Midbrain (tissue), 1 donor: Measurements from ENCODE around the gene NUDT16.

ENCODE experiments used
- DNase-seq: peaks from one replicate; lab custom pipeline; 2025; lab: John Stamatoyannopoulos, UW

NUDT16 gene

GRCh38 chr3:131386429-131387165 is 5.0 kb downstream of the NUDT16 start:
- DNase-seq: peak; percentile 36

GRCh38 chr3:131387796-131388489 is 6.4 kb downstream of the NUDT16 start:
- no peak for DNase-seq

GRCh38 chr3:131388490-131388799 is 6.9 kb downstream of the NUDT16 start:
- no peak for DNase-seq

GRCh38 chr3:131390331-131390730 is 8.8 kb downstream of the NUDT16 start:
- no peak for DNase-seq

DNA sequence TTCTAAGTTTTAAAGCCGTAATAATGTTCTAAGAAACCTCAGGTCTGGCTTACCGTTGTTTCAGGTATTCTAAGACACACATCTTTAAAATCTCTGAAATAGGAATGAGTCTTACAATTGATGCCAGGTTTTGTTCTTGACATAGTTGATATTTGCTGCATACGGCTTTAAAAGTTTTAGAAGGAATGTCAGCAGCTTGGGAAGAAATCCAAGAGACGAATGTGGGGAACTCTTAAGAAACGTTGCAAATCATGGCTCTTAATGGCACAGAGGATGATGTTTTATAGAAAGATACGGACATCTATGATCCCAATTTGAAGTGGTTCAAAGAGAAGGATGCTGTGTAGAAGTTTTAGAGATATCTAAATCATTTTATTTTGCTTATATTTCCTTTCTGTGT is 11.5 kb downstream of the NUDT16 start:
- no peak for DNase-seq

DNA sequence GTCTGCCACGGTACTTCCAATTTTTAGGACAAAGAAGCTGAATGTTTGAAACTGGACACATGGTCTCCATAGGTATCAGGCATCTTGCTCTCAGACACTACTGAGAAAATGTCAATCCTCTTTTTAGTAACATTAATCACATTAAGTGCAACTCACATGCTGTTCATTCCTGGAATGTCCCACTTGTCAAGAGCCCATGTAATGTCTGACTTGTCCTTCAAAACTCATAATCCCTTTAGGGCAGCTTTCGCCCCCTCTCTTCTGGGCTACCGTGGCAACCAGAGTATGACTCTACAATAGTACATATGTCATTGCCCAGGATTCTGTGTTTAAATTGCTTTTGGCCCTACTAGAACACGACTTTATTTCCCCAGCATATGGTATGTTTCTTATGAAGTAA is 12.3 kb downstream of the NUDT16 start:
- no peak for DNase-seq

- DNase-seq: no peak
Measured at GRCh38 chr3:131394400-131394799, 12.8 kb downstream of the NUDT16 start.

- DNase-seq: no peak
Measured at GRCh38 chr3:131396170-131396569, 14.6 kb downstream of the NUDT16 start.

- DNase-seq: no peak
Measured at GRCh38 chr3:131397889-131398288, 16.3 kb downstream of the NUDT16 start.

DNA sequence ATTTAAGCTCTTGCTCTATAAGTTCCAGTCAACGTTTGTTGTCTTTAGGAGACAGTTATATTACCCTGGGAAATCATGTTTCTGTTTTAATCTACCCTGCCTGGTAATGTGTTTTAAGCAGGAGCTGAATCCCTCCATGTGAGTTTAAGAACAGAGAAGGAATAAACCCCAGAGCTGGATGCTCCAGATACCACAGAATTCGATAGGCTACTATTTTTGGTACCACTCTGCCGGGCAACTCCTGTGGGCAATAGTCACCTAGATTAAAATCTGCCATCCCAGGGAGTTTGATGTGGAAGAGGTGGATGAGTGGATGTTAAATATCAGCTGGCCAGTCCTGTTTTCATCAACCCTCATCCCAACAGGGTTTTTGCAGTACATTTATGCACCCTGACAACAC is 20.4 kb downstream of the NUDT16 start:
- DNase-seq: no peak

DNA sequence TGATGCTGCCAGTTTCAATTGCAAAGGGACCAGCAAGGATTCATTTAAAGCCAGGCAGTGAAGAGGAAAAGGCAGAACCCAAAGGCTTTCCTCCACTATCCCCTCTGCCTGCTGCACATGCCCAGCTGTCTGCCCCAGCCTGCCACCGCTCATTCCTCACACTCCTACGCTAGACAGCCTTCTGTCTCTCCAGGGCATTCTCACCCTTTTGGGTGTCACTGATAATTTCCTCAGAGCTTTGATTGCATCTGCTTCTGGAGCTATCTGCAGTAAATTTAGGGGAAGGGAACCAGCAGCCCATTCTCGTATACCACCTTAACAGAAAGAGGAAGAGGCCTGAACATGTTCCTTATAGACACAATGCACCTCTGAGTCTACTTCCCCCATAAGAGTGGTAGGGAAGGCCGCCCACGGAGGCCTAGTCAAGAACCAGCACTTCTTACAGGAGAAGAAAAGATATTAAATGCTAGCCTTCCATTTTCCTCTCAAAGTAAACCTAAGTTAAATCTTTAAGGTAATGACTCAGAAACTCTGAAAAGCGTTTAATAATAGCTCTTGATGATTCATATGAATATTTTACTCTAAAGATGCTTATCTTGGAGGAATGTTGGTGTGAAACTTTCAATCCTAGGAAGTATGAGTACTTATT is 20.9 kb downstream of the NUDT16 start:
- DNase-seq: peak; percentile 16

GRCh38 chr3:131403216-131403895 is 21.8 kb downstream of the NUDT16 start:
- DNase-seq: no peak

DNA sequence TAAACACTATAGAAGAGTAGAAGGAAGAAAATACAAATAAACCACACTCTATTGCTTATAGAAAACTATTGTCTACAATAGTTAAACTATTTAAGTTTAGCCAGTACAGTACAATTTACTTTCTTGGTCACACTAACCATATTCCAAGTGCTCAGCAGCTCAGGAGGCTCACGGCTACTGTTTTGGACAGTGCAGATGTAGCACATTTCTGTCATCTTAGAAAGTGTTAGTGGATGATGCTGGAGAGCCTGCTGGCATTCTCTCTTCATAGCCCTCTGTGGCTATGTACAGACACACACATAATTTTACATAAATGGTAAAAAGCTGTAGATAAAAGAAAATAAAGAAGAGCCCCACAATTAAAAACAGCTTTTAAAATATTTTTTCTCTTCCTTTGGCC is 23.8 kb downstream of the NUDT16 start:
- no peak for DNase-seq

DNA sequence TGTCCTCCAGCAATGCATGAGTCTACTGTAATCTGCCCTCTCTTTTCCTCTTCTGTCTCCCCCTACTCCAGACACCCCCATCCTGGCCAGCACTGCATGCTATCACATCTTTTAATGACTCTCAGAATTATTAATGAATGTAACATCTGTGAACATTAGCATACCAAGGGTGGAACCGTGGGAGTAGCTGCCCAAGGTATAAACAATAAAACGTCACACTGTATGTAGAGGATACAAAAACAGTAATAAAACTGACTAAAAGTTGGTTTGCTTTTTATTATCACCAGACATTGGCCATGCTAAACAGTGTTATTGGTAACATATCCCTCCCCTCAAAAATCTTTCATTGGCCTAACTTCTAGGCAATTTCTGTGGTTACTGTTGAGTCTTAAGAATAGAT is 24.7 kb downstream of the NUDT16 start:
- DNase-seq: no peak

GRCh38 chr3:131417751-131418150 is 36.2 kb downstream of the NUDT16 start:
- DNase-seq: no peak

GRCh38 chr3:131421301-131421700 is 39.7 kb downstream of the NUDT16 start:
- no peak for DNase-seq

DNA sequence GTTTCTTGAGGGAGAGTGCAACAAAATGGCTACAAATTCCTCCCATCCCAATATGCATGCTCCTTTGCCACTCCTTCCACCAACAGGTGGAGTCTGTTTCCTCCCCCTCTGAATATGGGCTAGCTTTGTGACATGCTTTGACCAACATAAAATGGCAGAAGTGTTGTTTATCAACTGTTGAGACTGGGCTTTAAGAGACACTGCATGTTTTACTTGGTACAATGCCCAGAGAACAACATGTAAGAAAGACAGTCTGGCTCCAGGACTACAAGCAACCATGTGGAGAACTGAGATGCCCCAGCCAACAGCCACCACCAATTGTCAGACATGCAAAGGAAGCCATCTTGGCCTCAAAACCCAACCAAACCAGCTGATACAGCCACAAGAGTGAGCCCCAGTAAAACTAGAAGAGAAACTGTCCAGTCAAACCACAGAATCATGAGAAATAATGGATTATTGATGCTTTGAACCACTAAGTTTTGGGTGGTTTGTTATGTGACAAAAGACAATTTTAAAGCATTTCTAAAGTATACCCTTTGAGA is 40.5 kb downstream of the NUDT16 start:
- DNase-seq: no peak

GRCh38 chr3:131427226-131427625 is 45.7 kb downstream of the NUDT16 start:
- DNase-seq: no peak

DNA sequence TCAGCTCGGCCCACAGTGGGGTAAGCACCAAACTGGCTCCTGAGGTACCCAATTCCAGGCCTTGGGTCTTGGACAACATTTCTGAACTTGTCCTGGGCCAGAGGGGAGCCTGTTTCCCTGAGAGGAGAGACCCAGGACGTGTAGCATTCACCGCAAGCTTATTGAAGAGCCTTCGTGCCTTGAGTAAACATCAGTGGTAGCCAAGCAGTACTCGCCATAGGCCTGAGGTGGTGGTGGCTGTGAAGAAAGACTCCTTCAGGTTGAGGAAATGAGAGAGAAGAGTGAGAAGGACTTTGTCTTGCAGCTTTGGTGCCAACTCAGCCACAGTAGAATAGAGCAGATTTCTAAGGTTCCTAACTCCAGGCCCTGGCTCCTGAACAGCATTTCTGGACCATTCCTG is 50.2 kb downstream of the NUDT16 start:
- no peak for DNase-seq

DNA sequence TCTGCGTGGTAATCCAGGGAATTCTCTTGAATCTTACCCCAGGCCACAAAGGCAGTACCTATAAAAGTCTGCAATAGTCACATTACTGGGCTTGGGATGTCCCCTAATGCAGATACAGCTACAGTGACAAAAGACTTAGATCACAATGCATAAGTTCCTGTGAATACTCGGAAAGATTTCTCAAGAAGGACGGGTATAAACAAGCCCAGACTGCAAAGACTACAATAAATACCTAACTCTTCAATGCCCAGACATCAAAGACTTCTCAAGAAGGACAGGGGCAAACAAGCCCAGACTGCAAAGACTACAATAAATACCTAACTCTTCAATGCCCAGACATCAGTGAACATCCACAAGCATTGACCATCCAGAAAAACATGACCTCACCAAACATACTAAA is 50.9 kb downstream of the NUDT16 start:
- DNase-seq: no peak

DNA sequence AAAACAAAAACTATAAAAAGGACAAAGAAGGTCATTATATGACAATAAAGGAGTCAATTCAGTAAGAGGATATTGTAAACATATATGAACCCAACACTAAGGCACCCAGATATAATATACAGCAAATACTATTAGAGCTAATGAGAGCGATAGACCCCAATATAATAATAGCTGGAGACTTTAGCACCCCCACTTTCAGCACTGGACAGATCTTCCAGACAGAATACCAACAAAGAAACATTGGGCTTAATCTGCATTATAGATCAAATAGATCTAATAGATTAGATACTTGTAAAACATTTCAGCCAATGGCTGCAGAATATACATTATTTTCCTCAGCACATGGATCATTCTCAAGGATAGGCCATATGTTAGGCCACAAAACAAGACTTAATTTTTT is 53.4 kb downstream of the NUDT16 start:
- DNase-seq: no peak
